ENCODE results near the gene CDH23. TPM values are rescaled to one million over a fixed set of nuclear protein-coding genes. Genes with fewer than 3 reads are reported as not detected.

Gene CDH23
- total RNA-seq, 1 experiment from 2014 or later = 0.07 TPM

DNA sequence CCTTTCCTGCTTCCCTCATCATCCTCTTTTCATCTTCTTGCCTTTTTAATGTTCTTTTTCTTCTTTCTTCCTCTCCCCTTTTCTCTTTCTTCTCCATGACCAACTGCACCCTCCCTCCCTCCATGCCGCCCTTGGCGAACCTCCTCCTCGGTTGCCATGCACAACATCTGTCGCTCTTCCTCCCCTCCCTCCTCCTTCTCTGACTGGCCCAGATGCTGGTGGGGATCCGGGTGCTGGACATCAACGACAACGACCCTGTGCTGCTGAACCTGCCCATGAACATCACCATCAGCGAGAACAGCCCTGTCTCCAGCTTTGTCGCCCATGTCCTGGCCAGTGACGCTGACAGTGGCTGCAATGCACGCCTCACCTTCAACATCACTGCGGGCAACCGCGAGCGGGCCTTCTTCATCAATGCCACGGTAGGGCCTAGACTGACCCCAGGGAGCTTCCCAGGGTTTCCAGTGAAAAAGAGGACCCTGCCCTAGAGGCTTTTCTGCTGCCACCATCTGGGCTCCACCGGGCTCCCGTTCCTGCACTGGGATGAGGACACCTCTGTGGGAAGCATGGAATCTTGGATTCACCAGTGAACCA is 388.1 kb downstream of the CDH23 start:
- BruUV-seq (replicated peaks) = no TSS peak
- Mint-ChIP-seq H3K9me3 (ENCODE audit: low read depth, unreplicated experiment) (no peaks in the 10 kb centered on the region), H3K36me3 (ENCODE audit: insufficient read depth, unreplicated experiment) (no peaks in the 10 kb centered on the region), H3K4me1 (ENCODE audit: low read depth, unreplicated experiment) (no peaks in the 10 kb centered on the region), H3K4me3 (ENCODE audit: low read depth, unreplicated experiment) (no peak overlapping the region), H3K27ac (ENCODE audit: unreplicated experiment) (no peak overlapping the region), H3K27me3 (ENCODE audit: unreplicated experiment) (peaks cover 61% of the 10 kb centered on the region)
- intact Hi-C loops (cut with micrococcal nuclease; ENCODE audit: unreplicated experiment) = no loop called here
- CTCF ChIA-PET = interaction anchor here (1.6 kb wide), 1 partner anchor 11 kb away, joined by 5 read pairs; the partner anchor contains the start of gene VSIR
- TF ChIP-seq CTCF (IDR thresholded peaks at IDR 0.05; ENCODE audit: unreplicated experiment) = no peak
- DNase-seq = no peak

DNA sequence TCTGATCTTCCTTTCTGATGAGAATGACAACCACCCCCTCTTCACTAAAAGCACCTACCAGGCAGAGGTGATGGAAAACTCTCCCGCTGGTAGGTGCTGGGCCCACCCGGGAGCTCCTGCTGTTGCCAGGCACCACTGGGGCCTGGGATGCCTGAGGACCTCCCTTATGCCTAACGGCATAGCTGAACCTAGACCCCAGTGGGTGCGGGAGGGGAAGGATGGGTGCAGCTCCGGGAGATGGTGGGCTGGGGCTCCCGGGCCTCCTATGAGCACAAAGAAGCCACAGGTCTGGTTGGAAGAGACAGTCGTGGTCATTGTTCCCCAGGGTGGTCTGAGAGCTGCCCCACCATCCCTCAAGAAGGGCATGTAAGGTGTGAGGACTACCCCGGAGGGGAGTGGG is 392.2 kb downstream of the CDH23 start:
- CTCF ChIA-PET = no interaction called here
- DNase-seq = no peak
- H3K27me3 Mint-ChIP-seq (ENCODE audit: unreplicated experiment) = peaks cover 50% of the 10 kb centered on the region

DNA sequence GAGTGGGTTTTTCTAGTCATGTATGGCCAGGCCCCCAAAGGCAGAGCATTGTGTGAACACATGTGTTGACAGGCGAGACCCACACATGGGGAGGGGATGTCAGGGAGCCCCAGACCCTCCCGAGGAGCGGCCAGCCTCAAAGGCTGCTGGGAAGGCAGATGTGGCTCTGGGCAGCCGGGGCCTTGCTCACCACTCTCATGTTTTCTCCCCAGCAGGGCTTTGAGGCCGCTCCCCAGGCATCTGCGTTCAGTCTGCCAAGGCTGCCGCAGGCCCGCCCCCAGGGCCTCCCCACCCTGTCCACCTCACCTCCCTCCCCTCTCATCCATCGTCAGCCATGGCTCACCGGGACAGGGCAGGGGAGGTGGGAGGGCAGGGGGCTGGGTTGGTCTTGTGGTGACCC is 393.2 kb downstream of the CDH23 start:
- intact Hi-C loops (cut with micrococcal nuclease; ENCODE audit: unreplicated experiment) = loop anchor here (2.0 kb wide), 1 partner anchor 61 kb away; the partner anchor contains the start of gene PSAP
- CTCF ChIA-PET = no interaction called here
- no peak overlapping the region for H3K4me3 Mint-ChIP-seq (ENCODE audit: low read depth, unreplicated experiment)
- BruUV-seq (replicated peaks) = no TSS peak
- H3K36me3 Mint-ChIP-seq (ENCODE audit: insufficient read depth, unreplicated experiment) = no peaks in the 10 kb centered on the region
- no peak overlapping the region for H3K27ac Mint-ChIP-seq (ENCODE audit: unreplicated experiment)
- no peaks in the 10 kb centered on the region for H3K9me3 Mint-ChIP-seq (ENCODE audit: low read depth, unreplicated experiment)
- DNase-seq = no peak
- no peaks in the 10 kb centered on the region for H3K4me1 Mint-ChIP-seq (ENCODE audit: low read depth, unreplicated experiment)
- peaks cover 50% of the 10 kb centered on the region for H3K27me3 Mint-ChIP-seq (ENCODE audit: unreplicated experiment)
- no peak for TF ChIP-seq CTCF (IDR thresholded peaks at IDR 0.05; ENCODE audit: unreplicated experiment)

More for the DNA sequence above, 392.2 kb downstream of the CDH23 start:
- Mint-ChIP-seq H3K27ac (ENCODE audit: unreplicated experiment) (no peak overlapping the region), H3K9me3 (ENCODE audit: low read depth, unreplicated experiment) (no peaks in the 10 kb centered on the region), H3K4me1 (ENCODE audit: low read depth, unreplicated experiment) (no peaks in the 10 kb centered on the region), H3K36me3 (ENCODE audit: insufficient read depth, unreplicated experiment) (no peaks in the 10 kb centered on the region), H3K4me3 (ENCODE audit: low read depth, unreplicated experiment) (no peak overlapping the region)
- no TSS peak for BruUV-seq (replicated peaks)
- intact Hi-C loops (cut with micrococcal nuclease; ENCODE audit: unreplicated experiment) = no loop called here
- no peak for TF ChIP-seq CTCF (IDR thresholded peaks at IDR 0.05; ENCODE audit: unreplicated experiment)

- no peak for DNase-seq
- no TSS peak for BruUV-seq (replicated peaks)
- no peak for TF ChIP-seq CTCF (IDR thresholded peaks at IDR 0.05; ENCODE audit: unreplicated experiment)
- CTCF ChIA-PET = interaction anchor here (0.7 kb wide), 1 partner anchor 8 kb away, joined by 4 read pairs; no protein-coding TSS in a partner anchor
- no peaks in the 10 kb centered on the region for H3K4me1 Mint-ChIP-seq (ENCODE audit: low read depth, unreplicated experiment)
- no peak overlapping the region for H3K4me3 Mint-ChIP-seq (ENCODE audit: low read depth, unreplicated experiment)
- no peak overlapping the region for H3K27ac Mint-ChIP-seq (ENCODE audit: unreplicated experiment)
- intact Hi-C loops (cut with micrococcal nuclease; ENCODE audit: unreplicated experiment) = loop anchor here (2.0 kb wide), 1 partner anchor 60 kb away; the partner anchor contains the start of gene PSAP
- H3K27me3 Mint-ChIP-seq (ENCODE audit: unreplicated experiment) = peaks cover 50% of the 10 kb centered on the region
- H3K9me3 Mint-ChIP-seq (ENCODE audit: low read depth, unreplicated experiment) = no peaks in the 10 kb centered on the region
- H3K36me3 Mint-ChIP-seq (ENCODE audit: insufficient read depth, unreplicated experiment) = no peaks in the 10 kb centered on the region
Measured at GRCh38 chr10:71790749-71791440, 394.2 kb downstream of the CDH23 start.
